Activated naive CD8-positive, alpha-beta T cell treated with anti-CD3 and anti-CD28 coated beads, Interleukin-2, amount 50 U/mL, for 24 hours (primary cell): Measurements from ENCODE around the gene CERS6.

Source experiments
- ATAC-seq: fragments of 150-1000 bp; cut with Tn5 transposase; one replicate; pipeline ENCODE4 v1.10.0; 2021
- DNase-seq: peaks from one replicate; pipeline ENCODE4 v3.0.0; 2021
- H3K27ac Mint-ChIP-seq: one replicate; pipeline ENCODE4 v1.8.0; 2021; ENCODE audit warnings: mild to moderate bottlenecking, mixed read lengths
- H3K27me3 Mint-ChIP-seq: one replicate; pipeline ENCODE4 v1.8.0; 2021; ENCODE audit warnings: mixed read lengths
- H3K36me3 Mint-ChIP-seq: one replicate; pipeline ENCODE4 v1.8.0; 2021; ENCODE audit warnings: low read depth, mixed read lengths
- H3K4me1 Mint-ChIP-seq: one replicate; pipeline ENCODE4 v1.8.0; 2021; ENCODE audit warnings: mixed read lengths
- H3K4me3 Mint-ChIP-seq: one replicate; pipeline ENCODE4 v1.8.0; 2021; ENCODE audit warnings: mild to moderate bottlenecking, moderate library complexity, mixed read lengths
- H3K9me3 Mint-ChIP-seq: one replicate; pipeline ENCODE4 v1.8.0; 2021; ENCODE audit warnings: mixed read lengths

CERS6 gene

GRCh38 chr2:168717790-168718502 is 261.9 kb downstream of the CERS6 start:
- Mint-ChIP-seq H3K27me3 (no peaks in the 10 kb centered on the region), H3K36me3 (peaks cover 25% of the 10 kb centered on the region), H3K27ac (peak overlapping the region; percentile 10), H3K9me3 (no peaks in the 10 kb centered on the region), H3K4me3 (no peak overlapping the region), H3K4me1 (peaks cover 16% of the 10 kb centered on the region)
- no peak for DNase-seq
- peak; percentile 94 for ATAC-seq

- Mint-ChIP-seq H3K27ac (no peak overlapping the region), H3K27me3 (no peaks in the 10 kb centered on the region), H3K36me3 (peaks cover 28% of the 10 kb centered on the region), H3K4me1 (peaks cover 19% of the 10 kb centered on the region), H3K9me3 (no peaks in the 10 kb centered on the region), H3K4me3 (no peak overlapping the region)
- DNase-seq (no peak), ATAC-seq (no peak)
Observed at GRCh38 chr2:168718622-168719021, 262.6 kb downstream of the CERS6 start.

- no peak for ATAC-seq
- H3K4me3 Mint-ChIP-seq: no peak overlapping the region
- no peaks in the 10 kb centered on the region for H3K9me3 Mint-ChIP-seq
- H3K4me1 Mint-ChIP-seq: peaks cover 19% of the 10 kb centered on the region
- no peaks in the 10 kb centered on the region for H3K27me3 Mint-ChIP-seq
- no peak for DNase-seq
- peaks cover 32% of the 10 kb centered on the region for H3K36me3 Mint-ChIP-seq
- no peak overlapping the region for H3K27ac Mint-ChIP-seq
Observed at GRCh38 chr2:168719446-168719845, 263.4 kb downstream of the CERS6 start.

GRCh38 chr2:168722592-168722991 is 266.5 kb downstream of the CERS6 start:
- no peak for ATAC-seq
- Mint-ChIP-seq H3K9me3 (no peaks in the 10 kb centered on the region), H3K4me3 (no peak overlapping the region), H3K4me1 (peaks cover 19% of the 10 kb centered on the region), H3K27ac (no peak overlapping the region), H3K27me3 (no peaks in the 10 kb centered on the region), H3K36me3 (peaks cover 27% of the 10 kb centered on the region)
- DNase-seq: no peak

GRCh38 chr2:168723275-168723899 is 267.3 kb downstream of the CERS6 start:
- ATAC-seq (no peak), DNase-seq (no peak)
- Mint-ChIP-seq H3K4me3 (no peak overlapping the region), H3K27me3 (no peaks in the 10 kb centered on the region), H3K27ac (no peak overlapping the region), H3K36me3 (peaks cover 29% of the 10 kb centered on the region), H3K4me1 (peaks cover 16% of the 10 kb centered on the region), H3K9me3 (no peaks in the 10 kb centered on the region)

- Mint-ChIP-seq H3K27ac (no peak overlapping the region), H3K4me1 (peaks cover 14% of the 10 kb centered on the region), H3K27me3 (no peaks in the 10 kb centered on the region), H3K4me3 (no peak overlapping the region), H3K36me3 (peaks cover 21% of the 10 kb centered on the region), H3K9me3 (no peaks in the 10 kb centered on the region)
- DNase-seq (no peak), ATAC-seq (no peak)
Observed at GRCh38 chr2:168726375-168726774, 270.3 kb downstream of the CERS6 start.

- Mint-ChIP-seq H3K9me3 (no peaks in the 10 kb centered on the region), H3K36me3 (peaks cover 18% of the 10 kb centered on the region), H3K4me1 (peaks cover 14% of the 10 kb centered on the region), H3K27me3 (no peaks in the 10 kb centered on the region), H3K27ac (no peak overlapping the region), H3K4me3 (no peak overlapping the region)
- ATAC-seq: no peak
- no peak for DNase-seq
Observed at GRCh38 chr2:168727904-168728470, 271.9 kb downstream of the CERS6 start.

- H3K27ac Mint-ChIP-seq: no peak overlapping the region
- DNase-seq: no peak
- H3K4me3 Mint-ChIP-seq: no peak overlapping the region
- H3K4me1 Mint-ChIP-seq: peaks cover 11% of the 10 kb centered on the region
- H3K36me3 Mint-ChIP-seq: peaks cover 14% of the 10 kb centered on the region
- H3K27me3 Mint-ChIP-seq: no peaks in the 10 kb centered on the region
- no peaks in the 10 kb centered on the region for H3K9me3 Mint-ChIP-seq
- ATAC-seq: no peak
Observed at GRCh38 chr2:168729455-168729854, 273.4 kb downstream of the CERS6 start.

- Mint-ChIP-seq H3K9me3 (no peaks in the 10 kb centered on the region), H3K36me3 (peaks cover 14% of the 10 kb centered on the region), H3K27me3 (no peaks in the 10 kb centered on the region), H3K27ac (no peak overlapping the region), H3K4me1 (peaks cover 11% of the 10 kb centered on the region), H3K4me3 (no peak overlapping the region)
- no peak for ATAC-seq
- DNase-seq: no peak
Observed at GRCh38 chr2:168730344-168730743, 274.3 kb downstream of the CERS6 start.

GRCh38 chr2:168731002-168731401 is 274.9 kb downstream of the CERS6 start:
- Mint-ChIP-seq H3K27me3 (no peaks in the 10 kb centered on the region), H3K9me3 (no peaks in the 10 kb centered on the region), H3K27ac (no peak overlapping the region), H3K4me3 (no peak overlapping the region), H3K4me1 (peaks cover 11% of the 10 kb centered on the region), H3K36me3 (peaks cover 14% of the 10 kb centered on the region)
- DNase-seq: no peak
- no peak for ATAC-seq

GRCh38 chr2:168731616-168732015 is 275.5 kb downstream of the CERS6 start:
- peaks cover 14% of the 10 kb centered on the region for H3K36me3 Mint-ChIP-seq
- peaks cover 11% of the 10 kb centered on the region for H3K4me1 Mint-ChIP-seq
- no peak overlapping the region for H3K27ac Mint-ChIP-seq
- no peaks in the 10 kb centered on the region for H3K27me3 Mint-ChIP-seq
- no peaks in the 10 kb centered on the region for H3K9me3 Mint-ChIP-seq
- DNase-seq (no peak), ATAC-seq (no peak)
- no peak overlapping the region for H3K4me3 Mint-ChIP-seq

- no peaks in the 10 kb centered on the region for H3K27me3 Mint-ChIP-seq
- peaks cover 14% of the 10 kb centered on the region for H3K36me3 Mint-ChIP-seq
- H3K4me1 Mint-ChIP-seq: peaks cover 8% of the 10 kb centered on the region
- no peak for ATAC-seq
- DNase-seq: no peak
- no peaks in the 10 kb centered on the region for H3K9me3 Mint-ChIP-seq
- no peak overlapping the region for H3K4me3 Mint-ChIP-seq
- no peak overlapping the region for H3K27ac Mint-ChIP-seq
Observed at GRCh38 chr2:168732100-168732499, 276.0 kb downstream of the CERS6 start.

- Mint-ChIP-seq H3K9me3 (no peaks in the 10 kb centered on the region), H3K27me3 (no peaks in the 10 kb centered on the region), H3K27ac (no peak overlapping the region), H3K4me3 (no peak overlapping the region), H3K4me1 (peaks cover 9% of the 10 kb centered on the region), H3K36me3 (peaks cover 14% of the 10 kb centered on the region)
- no peak for ATAC-seq
- no peak for DNase-seq
Observed at GRCh38 chr2:168732506-168732905, 276.4 kb downstream of the CERS6 start.

- Mint-ChIP-seq H3K4me1 (peaks cover 8% of the 10 kb centered on the region), H3K27me3 (no peaks in the 10 kb centered on the region), H3K36me3 (peaks cover 9% of the 10 kb centered on the region), H3K27ac (no peak overlapping the region), H3K9me3 (no peaks in the 10 kb centered on the region), H3K4me3 (no peak overlapping the region)
- no peak for DNase-seq
- no peak for ATAC-seq
Observed at GRCh38 chr2:168734199-168734760, 278.2 kb downstream of the CERS6 start.
